ENCODE results near the gene OR4D10.
"Not testable (repeated sequence)": the region's sequence is repeated elsewhere in the genome, so short reads cannot be mapped to it uniquely, and the experiment has no call there.

DNA sequence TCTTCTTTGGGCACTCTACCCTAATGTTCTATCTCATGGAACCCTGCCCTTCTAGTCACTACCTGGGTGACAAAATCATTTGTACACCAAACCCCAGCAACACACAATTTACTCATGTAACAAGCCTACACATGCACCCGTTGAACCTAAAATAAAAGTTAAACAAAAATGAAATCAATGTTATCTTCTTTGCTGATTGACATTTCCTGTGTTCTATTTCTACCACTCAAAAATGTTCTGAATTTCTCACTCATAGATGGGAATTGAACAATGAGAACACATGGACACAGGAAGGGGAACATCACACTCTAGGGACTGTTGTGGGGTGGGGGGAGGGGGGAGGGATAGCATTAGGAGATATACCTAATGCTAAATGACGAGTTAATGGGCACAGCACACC is 47.0 kb downstream of the OR4D10 start:
- TF ChIP-seq, protein P1, sequence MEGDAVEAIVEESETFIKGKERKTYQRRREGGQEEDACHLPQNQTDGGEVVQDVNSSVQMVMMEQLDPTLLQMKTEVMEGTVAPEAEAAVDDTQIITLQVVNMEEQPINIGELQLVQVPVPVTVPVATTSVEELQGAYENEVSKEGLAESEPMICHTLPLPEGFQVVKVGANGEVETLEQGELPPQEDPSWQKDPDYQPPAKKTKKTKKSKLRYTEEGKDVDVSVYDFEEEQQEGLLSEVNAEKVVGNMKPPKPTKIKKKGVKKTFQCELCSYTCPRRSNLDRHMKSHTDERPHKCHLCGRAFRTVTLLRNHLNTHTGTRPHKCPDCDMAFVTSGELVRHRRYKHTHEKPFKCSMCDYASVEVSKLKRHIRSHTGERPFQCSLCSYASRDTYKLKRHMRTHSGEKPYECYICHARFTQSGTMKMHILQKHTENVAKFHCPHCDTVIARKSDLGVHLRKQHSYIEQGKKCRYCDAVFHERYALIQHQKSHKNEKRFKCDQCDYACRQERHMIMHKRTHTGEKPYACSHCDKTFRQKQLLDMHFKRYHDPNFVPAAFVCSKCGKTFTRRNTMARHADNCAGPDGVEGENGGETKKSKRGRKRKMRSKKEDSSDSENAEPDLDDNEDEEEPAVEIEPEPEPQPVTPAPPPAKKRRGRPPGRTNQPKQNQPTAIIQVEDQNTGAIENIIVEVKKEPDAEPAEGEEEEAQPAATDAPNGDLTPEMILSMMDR (IDR thresholded peaks at IDR 0.05; ENCODE audit: low read depth, low read length), result not testable (repeated sequence)
- not testable (repeated sequence) for TF ChIP-seq EZH2phosphoT487 (IDR thresholded peaks at IDR 0.05; ENCODE audit: low read depth)
